Testis (tissue), 3 donors: ENCODE measurements around the gene PLXDC1. TPM values are rescaled to one million over a fixed set of nuclear protein-coding genes. Genes with fewer than 3 reads are reported as not detected.

ENCODE experiments used
- DNase-seq: peaks from one replicate; pipeline ENCODE4 v3.0.0-alpha.2; 2019
- H3K27ac ChIP-seq, 2 donors: fragments of 200-600 bp; sonication (generic); one replicate each; pipeline ENCODE4 v1.5.1; 2019
- H3K27me3 ChIP-seq: fragments of 200-600 bp; sonication (generic); one replicate; pipeline ENCODE4 v1.5.1; 2019
- H3K36me3 ChIP-seq: fragments of 200-600 bp; sonication (generic); one replicate; pipeline ENCODE4 v1.5.1; 2017; ENCODE audit warnings: low read depth; ENCODE audit errors: missing control alignments
- H3K4me1 ChIP-seq: fragments of 200-600 bp; sonication (generic); one replicate; pipeline ENCODE4 v1.5.1; 2019
- H3K4me3 ChIP-seq, 2 donors: fragments of 200-600 bp; sonication (generic); one replicate each; pipeline ENCODE4 v1.5.1; 2017 to 2019
- H3K9me3 ChIP-seq: fragments of 200-600 bp; sonication (generic); one replicate; pipeline ENCODE4 v1.5.1; 2017
- CTCF ChIP-seq, 3 experiments: fragments of 450-650 bp in 2 of 3; fragments of 200-600 bp in 1 of 3; sonication (generic) in 1 of 3; IDR thresholded peaks; one replicate each; pipeline ENCODE4 v1.5.1; 2016 to 2019; ENCODE audit warnings: antibody characterized with exemption in 3 of 3, mild to moderate bottlenecking in 2 of 3, moderate library complexity in 1 of 3
- POLR2A ChIP-seq: fragments of 450-650 bp; IDR thresholded peaks from one replicate; pipeline ENCODE4 v1.6.1; 2017; ENCODE audit warnings: antibody characterized with exemption, mild to moderate bottlenecking, moderate library complexity
- WGBS, 2 donors: methylation state at CpG; one replicate each; pipeline ENCODE4 v1.1.5; 2018; 5-methylcytosine and 5-hydroxymethylcytosine counted together
- intact Hi-C: fragments of 100-400 bp; cut with DNase I; formaldehyde crosslinking; loops from one replicate; pipeline ENCODE4 v1.15.1; 2023; ENCODE audit warnings: low total_unique reads
- polyA plus RNA-seq: library from polyadenylated mRNA; stranded (reverse); fragments of 350-450 nt; fragmentation: Illumina TruSeq; extraction: RNeasy Lipid Tissue Mini Kit (QIAGEN cat#74804); gene quantifications from one replicate; pipeline ENCODE4 v1.2.3, GENCODE V29; 2014; ENCODE audit warnings: low read depth, low replicate concordance; ENCODE audit not compliant: insufficient read depth
- total RNA-seq, 2 donors: library from RNA; depleted of rRNA; stranded (reverse); fragments of >200 nt; gene quantifications; one replicate each; pipeline ENCODE4 v1.2.3, GENCODE V29; 2016

PLXDC1 gene
- total and polyA plus RNA-seq, 3 donors from 2014 or later: 9.6 to 40.5 (median 14.8) TPM

- H3K27ac ChIP-seq: no peak overlapping the region
- H3K9me3 ChIP-seq: no peaks in the 10 kb centered on the region
- TF ChIP-seq POLR2A: no peak
- no peak for TF ChIP-seq CTCF (IDR thresholded peaks at IDR 0.05)
- H3K27me3 ChIP-seq: no peaks in the 10 kb centered on the region
- peaks cover 7% of the 10 kb centered on the region for H3K4me1 ChIP-seq
- no peaks in the 10 kb centered on the region for H3K36me3 ChIP-seq
- WGBS, 2 donors: 84 to 87% methylated on average over 11 of the region's 11 CpGs
- DNase-seq: no peak
- H3K4me3 ChIP-seq: no peak overlapping the region
- intact Hi-C loops: loop anchor here (10.0 kb wide), 1 partner anchor 100 kb away; no protein-coding TSS in a partner anchor
Observed at GRCh38 chr17:39084558-39084957, 66.9 kb downstream of the PLXDC1 start.

GRCh38 chr17:39083270-39083669 is 68.2 kb downstream of the PLXDC1 start:
- intact Hi-C loops: loop anchor here (10.0 kb wide), 1 partner anchor 98 kb away; no protein-coding TSS in a partner anchor
- no peak overlapping the region for H3K27ac ChIP-seq

GRCh38 chr17:39082482-39082881 is 69.0 kb downstream of the PLXDC1 start:
- H3K27ac ChIP-seq: no peak overlapping the region
- H3K9me3 ChIP-seq: no peaks in the 10 kb centered on the region
- H3K27me3 ChIP-seq: no peaks in the 10 kb centered on the region
- H3K4me3 ChIP-seq: no peak overlapping the region
- TF ChIP-seq POLR2A (no peak), CTCF (IDR thresholded peaks at IDR 0.05) (no peak)
- intact Hi-C loops: loop anchor here (10.0 kb wide), 1 partner anchor 98 kb away; no protein-coding TSS in a partner anchor
- peaks cover 7% of the 10 kb centered on the region for H3K4me1 ChIP-seq
- no peaks in the 10 kb centered on the region for H3K36me3 ChIP-seq
- no peak for DNase-seq
- 28 to 43% methylated on average over 1 of the region's 1 CpG for WGBS, 2 donors

More at GRCh38 chr17:39083270-39083669, 68.2 kb downstream of the PLXDC1 start:
- Histone ChIP-seq H3K4me3 (no peak overlapping the region), H3K4me1 (peaks cover 7% of the 10 kb centered on the region), H3K9me3 (no peaks in the 10 kb centered on the region), H3K27me3 (no peaks in the 10 kb centered on the region), H3K36me3 (no peaks in the 10 kb centered on the region)
- WGBS, 2 donors: 59 to 70% methylated on average over 4 to 5 of the region's 5 CpGs
- no peak for DNase-seq
- TF ChIP-seq CTCF (IDR thresholded peaks at IDR 0.05) (no peak), POLR2A (no peak)

GRCh38 chr17:39081851-39082250 is 69.6 kb downstream of the PLXDC1 start:
- no peaks in the 10 kb centered on the region for H3K27me3 ChIP-seq
- no peak overlapping the region for H3K4me3 ChIP-seq
- H3K27ac ChIP-seq: no peak overlapping the region
- intact Hi-C loops: loop anchor here (10.0 kb wide), 1 partner anchor 97 kb away; no protein-coding TSS in a partner anchor
- WGBS, 2 donors: 94 to 100% methylated on average over 1 of the region's 1 CpG
- TF ChIP-seq POLR2A: no peak
- TF ChIP-seq CTCF (IDR thresholded peaks at IDR 0.05): no peak
- no peaks in the 10 kb centered on the region for H3K36me3 ChIP-seq
- peaks cover 7% of the 10 kb centered on the region for H3K4me1 ChIP-seq
- no peaks in the 10 kb centered on the region for H3K9me3 ChIP-seq
- DNase-seq: no peak
